Spleen (tissue), 11 donors: ENCODE measurements around the gene GAS2L3. TPM values are rescaled to one million over a fixed set of nuclear protein-coding genes. Genes with fewer than 3 reads are reported as not detected.
"Not testable (repeated sequence)": the region's sequence is repeated elsewhere in the genome, so short reads cannot be mapped to it uniquely, and the experiment has no call there.

Source experiments
- DNase-seq: peaks from one replicate; pipeline ENCODE4 v3.0.0-alpha.2; 2020
- H3K27ac ChIP-seq, 8 donors: fragments of 200-600 bp; sonication (generic) in 7 of 8; 1 replicate in 4 of 8; 2 replicates in 4 of 8; pipeline versions ENCODE4 v1.5.0 to v1.8.0; 2016 to 2021; ENCODE audit warnings: inconsistent platforms in 4 of 8, mild to moderate bottlenecking in 4 of 8, moderate library complexity in 1 of 8
- H3K27me3 ChIP-seq, 7 donors: fragments of 200-600 bp; sonication (generic) in 6 of 7; replicated peaks in 1 of 7; 1 replicate in 4 of 7; 2 replicates in 3 of 7; pipeline versions ENCODE4 v1.5.0 to v1.8.0; 2016 to 2021; ENCODE audit warnings: inconsistent platforms in 3 of 7, mild to moderate bottlenecking in 1 of 7
- H3K36me3 ChIP-seq, 6 donors: fragments of 200-600 bp; sonication (generic) in 5 of 6; 1 replicate in 4 of 6; 2 replicates in 2 of 6; pipeline versions ENCODE4 v1.5.0 to v1.8.0; 2016 to 2021; ENCODE audit warnings: inconsistent platforms in 2 of 6
- H3K4me1 ChIP-seq, 6 donors: fragments of 200-600 bp; sonication (generic) in 5 of 6; 1 replicate in 3 of 6; 2 replicates in 3 of 6; pipeline versions ENCODE4 v1.5.0 to v1.8.0; 2016 to 2021; ENCODE audit warnings: inconsistent platforms in 3 of 6
- H3K4me3 ChIP-seq, 8 donors: fragments of 200-600 bp; sonication (generic) in 7 of 8; 1 replicate in 4 of 8; 2 replicates in 4 of 8; pipeline versions ENCODE4 v1.5.0 to v1.8.0; 2016 to 2021; ENCODE audit warnings: inconsistent platforms in 4 of 8, mild to moderate bottlenecking in 4 of 8, moderate library complexity in 2 of 8
- H3K9me3 ChIP-seq, 8 donors: fragments of 200-600 bp; sonication (generic) in 7 of 8; 1 replicate in 4 of 8; 2 replicates in 4 of 8; pipeline versions ENCODE4 v1.5.0 to v1.8.0; 2016 to 2021; ENCODE audit warnings: inconsistent platforms in 4 of 8
- CTCF ChIP-seq, 11 experiments: fragments of 200-600 bp in 7 of 11; fragments of 450-650 bp in 4 of 11; sonication (generic) in 4 of 11; IDR thresholded peaks in 8 of 11; conservative IDR thresholded peaks in 3 of 11; 1 replicate in 7 of 11; 2 replicates in 4 of 11; pipeline versions ENCODE4 v1.4.0 to v1.8.0; 2016 to 2021; ENCODE audit warnings: antibody characterized with exemption in 11 of 11, inconsistent platforms in 4 of 11, mild to moderate bottlenecking in 1 of 11
- POLR2A ChIP-seq, 3 donors: fragments of 450-650 bp; IDR thresholded peaks; one replicate each; pipeline ENCODE4 v1.5.1; 2017; ENCODE audit warnings: antibody characterized with exemption in 3 of 3, mild to moderate bottlenecking in 1 of 3
- POLR2AphosphoS5 ChIP-seq, 3 donors: sonication (generic); formaldehyde crosslinking; IDR thresholded peaks; one replicate each; pipeline ENCODE4 v1.5.1; 2017; ENCODE audit warnings: antibody characterized with exemption in 3 of 3
- WGBS, 5 donors: extraction: QIAGEN DNeasy Blood & Tissue Kit in 3 of 5; methylation state at CpG; one replicate each; pipeline versions ENCODE4 v1.1.5 to v1.1.7; 2013 to 2018; 5-methylcytosine and 5-hydroxymethylcytosine counted together
- intact Hi-C: fragments of 100-400 bp; cut with DNase I; formaldehyde crosslinking; loops from one replicate; pipeline ENCODE4 v1.15.0; 2023; ENCODE audit warnings: low total_unique reads
- polyA plus RNA-seq, 3 donors: library from polyadenylated mRNA; stranded (reverse); fragments of 200-250 nt; gene quantifications; one replicate each; pipeline ENCODE4 v1.2.1, GENCODE V29; 2013
- total RNA-seq, 7 donors: library from RNA; depleted of rRNA in 3 of 7; stranded (reverse); fragments of >200 nt in 3 of 7; fragmentation: NEBNext Ultra II Directional in 4 of 7; extraction: Animal tissue kit (Norgen Biotek cat#: 25700) in 4 of 7; gene quantifications; one replicate each; pipeline versions ENCODE4 v1.1.0 to v1.2.1, GENCODE V29; 2016 to 2021
- donor health status: healthy with polysubstance abuse.
- donor health status: DM: no; HTN: no; CAD: no; lungs with moderate emphysema.
- donor health status: DM: no; HTN: no; CAD: no.
- donor health status: Bipolar disorder and iron deficiency.
- donor health status: healthy.
- donor health status: DM: no; HTN: no; CAD: no.
- donor health status: DM: yes; HTN: yes; CAD: no.

The GAS2L3 gene
- total and polyA plus RNA-seq, 10 donors, result 0.49 to 10.8 (median 6.5) TPM

DNA sequence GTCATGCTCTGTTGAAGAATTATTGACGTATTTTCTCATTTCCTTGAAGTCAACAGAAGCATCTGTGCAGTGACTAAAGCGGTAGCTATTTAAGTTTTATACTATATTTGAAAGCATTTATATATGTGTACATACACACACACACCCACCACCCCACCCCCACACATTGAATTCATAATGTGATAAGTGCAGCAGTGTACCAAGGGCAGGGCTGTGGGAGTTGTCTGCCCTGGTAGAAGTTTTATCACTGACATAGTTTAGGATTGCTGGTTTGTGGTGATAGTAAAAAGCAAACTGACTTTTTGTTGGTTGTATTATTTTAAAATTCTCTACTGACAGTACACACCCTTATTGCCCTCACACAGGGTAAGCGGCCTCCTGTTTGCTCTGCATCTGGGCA, 39.1 kb downstream of the GAS2L3 start:
- intact Hi-C loops, result no loop called here
- Histone ChIP-seq H3K36me3 (no peaks in the 10 kb centered on the region), H3K4me1 (no peaks in the 10 kb centered on the region), H3K27me3 (no peaks in the 10 kb centered on the region), H3K27ac (no peak overlapping the region), H3K4me3 (no peak overlapping the region), H3K9me3 (no peaks in the 10 kb centered on the region)
- DNase-seq, result no peak
- WGBS, 5 donors, result 90 to 97% (median 94%) methylated on average over 3 of the region's 3 CpGs
- no peak for TF ChIP-seq CTCF (IDR thresholded peaks at IDR 0.05 in 8 of 11, conservative IDR thresholded peaks at IDR 0.05 in 3 of 11)
- no peak for TF ChIP-seq POLR2AphosphoS5 (IDR thresholded peaks at IDR 0.05)
- no peak for TF ChIP-seq POLR2A (IDR thresholded peaks at IDR 0.05)

- TF ChIP-seq CTCF (IDR thresholded peaks at IDR 0.05 in 8 of 11, conservative IDR thresholded peaks at IDR 0.05 in 3 of 11) (no peak), POLR2A (IDR thresholded peaks at IDR 0.05) (no peak), POLR2AphosphoS5 (IDR thresholded peaks at IDR 0.05) (no peak)
- 15 to 44% (median 36%) methylated on average over 4 of the region's 4 CpGs for WGBS, 5 donors
- Histone ChIP-seq H3K36me3 (peaks cover 0 to 6% (median 0%) of the 10 kb centered on the region in 6 donors), H3K4me1 (no peaks in the 10 kb centered on the region), H3K9me3 (no peaks in the 10 kb centered on the region), H3K27ac (no peak overlapping the region), H3K27me3 (no peaks in the 10 kb centered on the region), H3K4me3 (no peak overlapping the region)
- intact Hi-C loops, result no loop called here
- no peak for DNase-seq
These were observed 51.1 kb downstream of the GAS2L3 start for GRCh38 chr12:100624571-100624970.

GRCh38 chr12:100632445-100632892, 59.0 kb downstream of the GAS2L3 start:
- Histone ChIP-seq H3K4me3 (no peak overlapping the region), H3K9me3 (peaks cover 0 to under 1% (median 0%) of the 10 kb centered on the region in 8 donors), H3K27me3 (no peaks in the 10 kb centered on the region), H3K4me1 (no peaks in the 10 kb centered on the region), H3K27ac (no peak overlapping the region), H3K36me3 (no peaks in the 10 kb centered on the region)
- 57 to 72% (median 59%) methylated on average over 4 of the region's 4 CpGs for WGBS, 5 donors
- intact Hi-C loops, result no loop called here
- no peak for DNase-seq
- TF ChIP-seq CTCF (IDR thresholded peaks at IDR 0.05 in 8 of 11, conservative IDR thresholded peaks at IDR 0.05 in 3 of 11) (no peak), POLR2A (IDR thresholded peaks at IDR 0.05) (no peak), POLR2AphosphoS5 (IDR thresholded peaks at IDR 0.05) (no peak)

DNA sequence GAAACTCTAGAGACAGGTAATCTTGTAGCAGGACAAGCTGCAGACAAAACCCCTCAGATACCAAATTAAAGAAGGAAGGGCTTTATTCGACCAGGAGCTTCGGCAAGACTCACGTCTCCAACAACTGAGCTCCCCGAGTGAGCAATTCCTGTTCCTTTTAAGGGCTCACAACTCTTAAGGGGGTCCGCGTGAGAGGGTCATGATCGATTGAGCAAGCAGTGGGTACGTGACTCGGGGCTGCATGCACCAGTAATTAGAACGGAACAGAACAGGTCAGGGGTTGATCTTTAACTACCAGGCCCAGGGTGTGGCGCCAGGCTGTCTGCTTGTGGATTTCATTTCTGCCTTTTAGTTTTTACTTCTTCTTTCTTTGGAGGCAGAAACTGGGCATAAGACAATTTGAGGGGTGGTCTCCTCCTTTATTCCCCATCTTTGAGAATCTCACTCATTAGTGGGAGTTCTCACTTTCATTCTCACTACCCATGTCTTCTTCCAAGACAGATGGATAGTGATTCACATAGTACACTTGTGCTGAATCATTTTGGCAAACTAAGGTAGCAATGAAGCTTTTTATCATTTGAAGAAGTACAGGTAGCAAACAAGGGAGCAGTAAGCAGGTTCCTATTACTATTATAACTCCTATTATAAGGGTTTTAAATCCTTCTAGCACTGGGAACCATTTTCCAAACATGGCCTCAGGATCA, 59.8 kb downstream of the GAS2L3 start:
- not testable (repeated sequence) for H3K4me3 ChIP-seq, H3K27me3 ChIP-seq

More for the DNA sequence above, 59.8 kb downstream of the GAS2L3 start:
- H3K9me3 ChIP-seq, DNase-seq, H3K36me3 ChIP-seq, H3K4me1 ChIP-seq, H3K27ac ChIP-seq, intact Hi-C loops: not testable (repeated sequence)
- WGBS, 5 donors, result 87 to 95% (median 89%) methylated on average over 11 of the region's 11 CpGs
